ENCODE results near the gene RNF207. TPM values are rescaled to one million over a fixed set of nuclear protein-coding genes. Genes with fewer than 3 reads are reported as not detected.

The RNF207 gene
- polyA plus RNA-seq, 1 of the 3 experiments (the other 2 are of a cell fraction) = 25.4 TPM

DNA sequence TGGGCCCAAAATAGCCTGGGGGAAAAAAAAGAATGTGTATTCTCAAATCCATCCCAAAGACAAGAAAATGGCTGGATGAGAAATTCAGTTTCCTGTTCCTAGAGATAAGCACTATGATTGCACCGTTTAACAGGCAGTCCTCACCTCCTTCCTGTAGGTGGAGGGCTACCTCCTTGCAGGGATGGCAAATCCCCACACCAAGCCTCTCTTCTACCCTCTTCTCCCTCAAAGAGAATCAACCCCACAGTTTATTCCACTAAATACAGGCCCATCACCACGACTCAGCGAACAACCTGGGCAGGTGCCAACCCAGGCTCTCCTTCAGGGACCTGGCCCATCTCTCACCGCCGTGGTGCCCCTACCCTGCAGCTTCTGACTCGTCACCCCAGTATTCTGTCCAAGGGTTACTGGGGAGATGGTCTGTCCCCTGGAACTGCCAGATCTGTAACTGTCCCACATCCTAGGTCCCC, 22.4 kb upstream of the RNF207 start:
- CTCF ChIA-PET = interaction anchor here (0.7 to 6.0 kb wide), 8 partner anchors 12 to 237 kb away, joined by 3 to 52 read pairs (median 6); partner anchors contain the start of gene RPL22
- H3K4me2 ChIP-seq = no peak overlapping the region

GRCh38 chr1:6184083-6184783, 21.7 kb upstream of the RNF207 start:
- H3K4me2 ChIP-seq = no peak overlapping the region
- no peak overlapping the region for H2AFZ ChIP-seq (ENCODE audit: low read depth)
- ChIA-PET POLR2A (no interaction called here), CTCF (interaction anchor here (1.5 to 6.0 kb wide), 4 partner anchors 12 to 131 kb away, joined by 11 to 52 read pairs (median 17); partner anchors contain the start of gene RPL22)
- TF ChIP-seq POLR2AphosphoS5 (IDR thresholded peaks at IDR 0.05; ENCODE audit: low read depth, low read length) = peak; percentile 32
- TF ChIP-seq, protein P1, sequence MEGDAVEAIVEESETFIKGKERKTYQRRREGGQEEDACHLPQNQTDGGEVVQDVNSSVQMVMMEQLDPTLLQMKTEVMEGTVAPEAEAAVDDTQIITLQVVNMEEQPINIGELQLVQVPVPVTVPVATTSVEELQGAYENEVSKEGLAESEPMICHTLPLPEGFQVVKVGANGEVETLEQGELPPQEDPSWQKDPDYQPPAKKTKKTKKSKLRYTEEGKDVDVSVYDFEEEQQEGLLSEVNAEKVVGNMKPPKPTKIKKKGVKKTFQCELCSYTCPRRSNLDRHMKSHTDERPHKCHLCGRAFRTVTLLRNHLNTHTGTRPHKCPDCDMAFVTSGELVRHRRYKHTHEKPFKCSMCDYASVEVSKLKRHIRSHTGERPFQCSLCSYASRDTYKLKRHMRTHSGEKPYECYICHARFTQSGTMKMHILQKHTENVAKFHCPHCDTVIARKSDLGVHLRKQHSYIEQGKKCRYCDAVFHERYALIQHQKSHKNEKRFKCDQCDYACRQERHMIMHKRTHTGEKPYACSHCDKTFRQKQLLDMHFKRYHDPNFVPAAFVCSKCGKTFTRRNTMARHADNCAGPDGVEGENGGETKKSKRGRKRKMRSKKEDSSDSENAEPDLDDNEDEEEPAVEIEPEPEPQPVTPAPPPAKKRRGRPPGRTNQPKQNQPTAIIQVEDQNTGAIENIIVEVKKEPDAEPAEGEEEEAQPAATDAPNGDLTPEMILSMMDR (IDR thresholded peaks at IDR 0.05) = no peak
- TF ChIP-seq RAD21 (IDR thresholded peaks at IDR 0.05; ENCODE audit: low read length) = no peak
- TF ChIP-seq, protein P2, sequence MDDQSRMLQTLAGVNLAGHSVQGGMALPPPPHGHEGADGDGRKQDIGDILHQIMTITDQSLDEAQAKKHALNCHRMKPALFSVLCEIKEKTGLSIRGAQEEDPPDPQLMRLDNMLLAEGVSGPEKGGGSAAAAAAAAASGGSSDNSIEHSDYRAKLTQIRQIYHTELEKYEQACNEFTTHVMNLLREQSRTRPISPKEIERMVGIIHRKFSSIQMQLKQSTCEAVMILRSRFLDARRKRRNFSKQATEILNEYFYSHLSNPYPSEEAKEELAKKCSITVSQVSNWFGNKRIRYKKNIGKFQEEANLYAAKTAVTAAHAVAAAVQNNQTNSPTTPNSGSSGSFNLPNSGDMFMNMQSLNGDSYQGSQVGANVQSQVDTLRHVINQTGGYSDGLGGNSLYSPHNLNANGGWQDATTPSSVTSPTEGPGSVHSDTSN (IDR thresholded peaks at IDR 0.05) = no peak
- TF ChIP-seq RXRA (IDR thresholded peaks at IDR 0.05; ENCODE audit: borderline replicate concordance, low read depth) = no peak
- DNase-seq = no peak
- no peak overlapping the region for H3K4me3 ChIP-seq (ENCODE audit: low read depth in 2 of 2, low read length in 1 of 2)
- peaks cover 26% of the 10 kb centered on the region for H3K79me2 ChIP-seq (ENCODE audit: insufficient read depth)
- no peaks in the 10 kb centered on the region for H3K9me2 ChIP-seq
- peaks cover 19% of the 10 kb centered on the region for H3F3A ChIP-seq (replicated peaks; ENCODE audit: insufficient read depth)
- H4K20me1 ChIP-seq (ENCODE audit: insufficient read depth) = peaks cover 53% of the 10 kb centered on the region
- no peak overlapping the region for H3K27ac ChIP-seq (ENCODE audit: low read depth in 2 of 2, low read length in 1 of 2)
- 86% methylated on average over 12 of the region's 13 CpGs for WGBS (ENCODE audit: low lambda C conversion rate)
- H3K36me3 ChIP-seq (replicated peaks in 1 of 2; ENCODE audit: control insufficient read depth in 1 of 2, insufficient read depth in 2 of 2, low read length in 1 of 2) = peaks cover 23% of the 10 kb centered on the region in 2 experiments
- no peaks in the 10 kb centered on the region for H3K27me3 ChIP-seq (ENCODE audit: insufficient read depth)
- peaks cover 4% of the 10 kb centered on the region in 2 experiments; a peak in 2 of 4 replicates for H3K4me1 ChIP-seq (ENCODE audit: control insufficient read depth in 1 of 2, insufficient read depth in 2 of 2, low read depth in 1 of 2, low read length in 1 of 2)
- no peak overlapping the region for H3K9ac ChIP-seq
- no peaks in the 10 kb centered on the region for H3K9me3 ChIP-seq

More for the DNA sequence above, 22.4 kb upstream of the RNF207 start:
- Histone ChIP-seq H3K9ac (no peak overlapping the region), H3K4me1 (ENCODE audit: control insufficient read depth in 1 of 2, insufficient read depth in 2 of 2, low read depth in 1 of 2, low read length in 1 of 2) (peaks cover 4 to 6% of the 10 kb centered on the region in 2 experiments; a peak in 2 of 4 replicates), H3F3A (replicated peaks; ENCODE audit: insufficient read depth) (peaks cover 19% of the 10 kb centered on the region), H3K36me3 (replicated peaks in 1 of 2; ENCODE audit: control insufficient read depth in 1 of 2, insufficient read depth in 2 of 2, low read length in 1 of 2) (peaks cover 20 to 21% of the 10 kb centered on the region in 2 experiments), H3K79me2 (ENCODE audit: insufficient read depth) (peaks cover 19% of the 10 kb centered on the region), H3K9me2 (no peaks in the 10 kb centered on the region), H3K4me3 (ENCODE audit: low read depth in 2 of 2, low read length in 1 of 2) (no peak overlapping the region), H3K27ac (ENCODE audit: low read depth in 2 of 2, low read length in 1 of 2) (no peak overlapping the region), H2AFZ (ENCODE audit: low read depth) (no peak overlapping the region), H4K20me1 (ENCODE audit: insufficient read depth) (peaks cover 46% of the 10 kb centered on the region), H3K27me3 (ENCODE audit: insufficient read depth) (peaks cover 5% of the 10 kb centered on the region; the same call in 1 of the 2 replicates), H3K9me3 (no peaks in the 10 kb centered on the region)
- POLR2A ChIA-PET = interaction anchor here (0.6 kb wide), 1 partner anchor 11 kb away, joined by 5 read pairs; no protein-coding TSS in a partner anchor
- WGBS (ENCODE audit: low lambda C conversion rate) = 68% methylated on average over 6 of the region's 6 CpGs
- no peak for TF ChIP-seq SMC3 (IDR thresholded peaks at IDR 0.05; ENCODE audit: low read depth, low read length)
- 0 out of 2 replicates have a peak, but pooled peaks have one; percentile 7 for TF ChIP-seq NFIC (IDR thresholded peaks at IDR 0.05; ENCODE audit: borderline replicate concordance)
- TF ChIP-seq, protein P1 (IDR thresholded peaks at IDR 0.05) = 0 out of 2 replicates have a peak, but pooled peaks have one; percentile 9
- TF ChIP-seq MXI1 (IDR thresholded peaks at IDR 0.05; ENCODE audit: low read depth, low read length) = no peak
- DNase-seq = peak; percentile 39

Measured in SK-N-SH (cell line).